M059J (cell line): Measurements from ENCODE around the gene ATG16L1. TPM values are rescaled to one million over a fixed set of nuclear protein-coding genes. Genes with fewer than 3 reads are reported as not detected.

ENCODE experiments used
- DNase-seq: peaks from one replicate; pipeline ENCODE4 v3.0.0-alpha.2; 2012; ENCODE audit warnings: low read depth
- total RNA-seq: library from RNA; depleted of rRNA; stranded (reverse); fragments of >200 nt; shearing (Covaris generic); gene quantifications from 2 replicates; pipeline ENCODE4 v1.2.3, GENCODE V29; 2014

Gene ATG16L1
- total RNA-seq, 1 experiment from 2014 or later: 32.5 TPM

- no peak for DNase-seq
These were observed 24.0 kb upstream of the ATG16L1 start for GRCh38 chr2:233227346-233227978.

DNA sequence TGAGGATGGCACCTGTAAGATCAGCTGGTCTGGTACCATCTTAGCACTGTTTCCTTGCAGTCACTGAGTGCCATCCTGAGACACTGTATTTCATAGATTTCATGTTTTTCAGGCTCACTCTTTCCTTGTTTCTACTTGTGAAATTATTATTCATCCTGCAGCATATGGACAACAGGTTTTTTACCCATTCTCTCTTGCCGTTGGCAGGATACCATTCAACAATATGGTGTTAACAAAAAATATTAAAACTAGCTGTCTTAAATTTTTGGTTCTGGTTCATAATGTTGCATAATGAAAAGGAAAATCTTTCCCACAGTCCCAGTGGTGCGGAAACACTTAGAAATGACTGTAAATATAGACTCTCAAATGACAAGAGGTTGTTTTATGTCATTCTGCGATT is 23.1 kb upstream of the ATG16L1 start:
- DNase-seq: no peak

- no peak for DNase-seq
These were observed 17.7 kb upstream of the ATG16L1 start for GRCh38 chr2:233233618-233234230.

- DNase-seq: no peak
These were observed 17.2 kb upstream of the ATG16L1 start for GRCh38 chr2:233234264-233234663.

DNA sequence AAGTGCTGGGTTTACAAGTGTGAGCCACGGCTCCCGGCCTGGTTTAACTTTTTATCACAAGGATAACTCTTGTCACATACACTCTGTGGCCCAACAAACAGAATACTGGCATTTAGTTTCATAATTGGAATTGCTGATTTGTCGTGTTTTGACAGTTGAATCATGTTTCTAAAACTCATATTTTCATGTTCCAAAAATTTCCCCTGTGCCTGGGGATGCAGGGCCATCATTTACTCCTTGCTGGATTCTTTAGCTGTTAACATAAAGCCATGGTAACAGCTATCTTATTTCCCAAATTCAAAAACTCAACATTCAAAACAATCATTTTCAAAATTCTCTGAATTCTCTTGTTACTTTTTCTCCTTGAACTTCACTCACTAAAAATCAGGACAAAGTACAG is 16.5 kb upstream of the ATG16L1 start:
- no peak for DNase-seq

- no peak for DNase-seq
These were observed 15.5 kb upstream of the ATG16L1 start for GRCh38 chr2:233235977-233236376.

DNA sequence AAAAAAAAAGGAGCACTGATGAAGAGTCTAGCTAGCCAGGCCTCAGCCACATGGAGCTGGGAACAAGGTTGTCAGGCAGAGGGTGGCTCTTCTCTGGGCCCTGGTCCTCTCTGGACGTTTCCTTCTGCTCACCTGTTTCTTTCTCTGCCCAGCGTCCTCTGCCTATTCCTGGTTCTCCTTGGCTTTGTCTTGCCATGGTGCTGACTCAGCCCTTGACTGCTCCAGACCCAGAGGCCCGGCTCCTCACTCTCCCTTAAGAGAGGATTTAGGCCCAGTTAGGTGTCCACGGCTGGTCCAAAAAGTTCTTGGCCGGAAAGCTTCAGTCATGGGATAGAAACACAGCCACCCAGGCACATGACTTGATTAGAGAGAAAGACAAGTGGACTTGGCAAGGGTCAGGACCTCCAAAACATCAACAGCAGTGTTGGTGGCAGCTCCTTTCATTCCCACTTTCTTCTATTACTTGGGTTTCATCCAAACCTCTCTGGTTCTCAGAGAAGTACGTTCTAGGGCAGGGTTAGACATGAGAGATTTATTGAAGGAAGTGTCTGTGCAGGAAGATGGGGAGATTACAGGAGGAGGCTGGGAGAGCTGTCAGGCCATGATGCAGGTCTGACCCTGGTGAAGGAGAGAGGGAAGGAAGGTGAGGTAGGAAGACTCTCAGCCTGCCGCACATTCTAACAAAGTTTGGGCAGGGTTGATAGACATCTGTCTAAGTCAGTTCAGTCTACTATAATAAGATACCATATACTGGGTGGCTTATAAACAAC is 14.5 kb upstream of the ATG16L1 start:
- DNase-seq: no peak

DNA sequence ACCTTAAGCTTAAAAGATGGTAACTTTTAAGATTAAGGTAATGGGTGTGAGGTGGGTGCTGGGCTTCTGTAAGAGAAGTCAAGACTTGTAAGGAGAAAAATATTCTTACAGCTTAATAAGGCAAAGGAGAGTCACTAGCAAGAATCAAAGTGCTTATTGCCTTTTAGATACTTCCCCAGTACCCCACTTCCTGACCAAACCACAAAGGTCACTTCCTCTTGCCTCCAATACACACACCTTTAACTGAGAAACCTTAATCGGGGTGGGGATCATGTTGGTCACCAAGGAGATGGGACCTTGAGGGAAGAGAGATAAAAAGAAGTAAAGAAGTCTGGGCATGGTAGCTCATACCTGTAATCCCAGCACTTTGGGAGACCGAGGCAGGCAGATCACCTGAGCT is 10.6 kb upstream of the ATG16L1 start:
- DNase-seq: peak; percentile 35

GRCh38 chr2:233241803-233242202 is 9.7 kb upstream of the ATG16L1 start:
- DNase-seq: no peak

- no peak for DNase-seq
These were observed 9.1 kb upstream of the ATG16L1 start for GRCh38 chr2:233242231-233242927.

GRCh38 chr2:233243348-233243747 is 8.1 kb upstream of the ATG16L1 start:
- DNase-seq: no peak

- peak; percentile 61 for DNase-seq
These were observed 6.7 kb upstream of the ATG16L1 start for GRCh38 chr2:233244818-233245217.

DNA sequence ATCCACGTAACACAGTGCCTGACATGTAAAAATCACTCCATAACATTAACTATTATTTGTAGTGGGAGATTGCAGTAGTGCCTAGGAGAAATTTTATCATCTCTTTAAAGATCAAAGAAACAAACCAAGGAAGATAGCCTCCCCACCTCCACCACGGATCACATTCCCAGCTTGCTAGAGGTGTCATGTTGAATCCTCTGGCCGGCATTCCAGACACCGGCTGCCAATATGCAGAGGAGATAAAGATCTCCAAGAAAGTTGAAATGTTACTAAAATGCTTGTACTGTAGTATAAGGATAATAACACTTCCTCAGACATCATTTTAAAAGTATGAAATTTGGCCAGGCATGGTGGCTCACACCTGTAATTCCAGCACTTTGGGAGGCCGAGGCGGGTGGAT is 6.1 kb upstream of the ATG16L1 start:
- peak; percentile 34 for DNase-seq

DNA sequence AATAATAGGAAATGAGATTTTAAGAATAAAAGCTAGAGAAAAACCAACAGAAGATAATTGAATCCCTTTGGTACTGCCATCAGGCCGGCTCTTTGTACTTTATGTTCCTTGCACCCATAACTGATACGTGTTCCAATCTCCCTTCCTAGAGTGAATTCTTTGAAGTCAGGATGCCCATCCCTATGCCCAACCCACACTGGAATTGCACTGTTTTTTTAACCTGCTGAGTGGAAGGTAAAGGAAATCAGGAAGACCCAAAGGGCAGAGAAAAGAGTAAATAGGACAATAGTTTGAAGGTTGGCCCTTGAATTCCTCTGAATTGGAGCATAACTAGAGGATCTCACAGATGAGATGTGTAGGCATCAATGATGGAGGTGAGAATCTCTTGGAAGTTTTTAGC is 4.4 kb upstream of the ATG16L1 start:
- DNase-seq: no peak

DNA sequence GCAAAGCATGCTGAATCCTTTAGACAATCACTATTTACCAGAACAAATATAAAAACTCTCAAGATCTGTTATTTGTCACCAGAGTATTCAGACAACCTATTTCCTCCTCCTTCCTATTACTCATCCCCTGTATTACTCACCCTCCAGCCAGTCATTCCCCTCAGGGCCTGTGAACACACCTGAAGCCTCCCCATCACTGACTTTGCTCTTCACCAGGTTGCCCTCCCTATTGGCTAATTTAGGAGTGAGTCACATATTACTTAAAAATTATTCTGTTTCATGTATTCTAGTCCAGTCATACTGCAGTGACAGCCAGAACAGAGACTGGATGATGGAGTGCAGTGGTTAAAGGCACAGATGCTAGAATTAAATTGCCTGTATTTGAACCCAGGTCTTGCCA is 3.7 kb upstream of the ATG16L1 start:
- peak; percentile 94 for DNase-seq

DNA sequence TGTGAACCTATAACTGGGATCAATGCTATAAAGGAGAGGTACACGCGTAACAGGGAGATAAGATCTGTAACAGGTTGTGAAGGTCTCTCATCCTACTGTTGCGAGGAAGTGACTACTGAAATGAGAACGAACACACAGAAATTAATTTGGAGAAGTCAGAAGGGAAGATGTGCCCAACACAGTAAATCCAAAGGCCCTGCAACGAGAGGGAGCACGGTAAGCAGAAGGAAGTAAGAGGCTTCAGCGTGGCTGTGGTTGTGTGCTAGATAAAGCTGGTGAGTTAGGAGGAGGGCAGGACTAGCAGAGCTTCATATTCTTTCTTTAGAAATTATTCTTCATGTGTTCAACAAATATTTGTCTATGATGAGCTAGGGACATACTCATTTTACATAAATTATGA is 2.5 kb upstream of the ATG16L1 start:
- no peak for DNase-seq

DNA sequence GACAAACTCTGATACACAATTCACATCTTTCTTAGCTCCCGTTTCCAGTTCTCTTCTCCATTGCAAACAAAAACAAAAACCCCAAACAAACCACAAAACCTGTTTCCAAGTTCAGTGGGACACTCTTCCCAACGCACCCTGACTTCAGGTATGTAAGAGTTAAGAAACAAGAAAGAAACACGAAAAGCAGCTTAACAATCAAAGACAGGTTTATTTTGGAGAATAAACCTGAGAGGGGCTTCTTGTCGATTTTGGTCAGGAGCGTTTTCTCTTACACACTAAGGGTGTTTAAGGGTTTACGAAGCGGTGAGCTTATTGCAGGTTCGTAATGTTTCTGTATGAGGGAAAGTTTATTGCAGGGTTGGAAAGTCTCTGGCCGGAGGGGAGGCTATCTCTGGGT is 905 bp upstream of the ATG16L1 start:
- DNase-seq: no peak

DNA sequence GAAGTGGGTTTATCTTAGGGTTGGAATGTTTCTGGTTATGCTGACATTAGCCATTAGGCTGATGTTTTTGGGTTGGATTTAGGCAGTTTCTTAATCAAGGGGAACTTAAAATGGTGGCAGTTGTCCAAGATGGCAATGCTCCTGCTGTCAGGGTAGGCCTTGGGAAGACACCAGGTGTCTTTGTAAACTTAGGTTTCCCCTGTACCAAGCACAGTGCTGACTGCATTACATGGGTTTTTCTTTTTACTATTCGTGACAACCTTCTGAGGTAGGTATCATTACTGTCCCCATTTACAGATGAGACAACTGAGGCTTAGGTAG is 528 bp upstream of the ATG16L1 start:
- DNase-seq: no peak

DNA sequence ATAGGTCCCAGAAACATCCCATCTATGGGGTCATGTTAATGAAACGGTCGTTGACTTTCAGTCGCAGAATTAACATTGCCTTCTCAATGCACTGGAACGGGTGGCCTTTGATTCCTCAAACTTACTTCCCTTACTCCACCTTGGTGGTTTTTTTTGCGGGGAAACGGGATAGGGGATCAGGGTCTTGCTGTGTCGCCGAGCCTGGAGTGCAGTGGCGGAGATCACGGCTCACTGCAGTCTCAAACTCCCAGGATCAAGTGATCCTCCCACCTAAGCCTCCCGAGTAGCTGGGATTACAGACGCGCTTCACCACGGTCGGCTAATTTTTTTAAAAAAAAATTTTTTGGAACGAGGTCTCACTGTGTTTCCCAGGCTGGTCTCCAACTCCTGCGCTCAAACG is 754 bp downstream of the ATG16L1 start:
- no peak for DNase-seq

- no peak for DNase-seq
These were observed 3.7 kb downstream of the ATG16L1 start for GRCh38 chr2:233255151-233255550.

GRCh38 chr2:233256048-233256447 is 4.6 kb downstream of the ATG16L1 start:
- no peak for DNase-seq

- DNase-seq: no peak
These were observed 6.7 kb downstream of the ATG16L1 start for GRCh38 chr2:233258211-233258610.

DNA sequence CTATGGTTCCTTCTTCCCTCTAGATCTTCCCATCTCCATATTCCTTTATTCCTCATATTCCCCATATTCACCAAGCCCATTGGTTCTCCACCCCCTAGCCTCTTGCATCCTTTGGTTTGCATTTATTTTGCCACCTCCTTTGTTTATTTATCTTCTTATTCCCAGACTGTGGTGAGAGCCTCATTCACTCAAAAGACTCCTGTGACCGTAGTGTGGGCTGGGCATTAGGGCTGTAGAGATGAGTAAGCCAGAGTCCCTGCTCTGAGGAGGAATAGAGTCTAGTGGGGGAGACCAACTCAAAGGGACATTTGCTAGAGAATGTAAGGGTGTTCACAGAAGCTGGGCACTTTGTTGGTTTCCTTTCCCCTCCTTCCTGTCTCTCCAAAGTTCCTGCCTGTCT is 8.3 kb downstream of the ATG16L1 start:
- DNase-seq: peak; percentile 59
